Epithelial cell of esophagus (primary cell): ENCODE results near the gene TOX3.

Experiments used
- DNase-seq: peaks from one replicate; pipeline ENCODE4 v3.0.0; 2010; ENCODE audit warnings: low read depth
- H3K4me3 ChIP-seq: 2 replicates; pipeline ENCODE4 v1.5.1; 2011; ENCODE audit warnings: mild to moderate bottlenecking, low read length, control low read depth
- CTCF ChIP-seq: IDR thresholded peaks from 2 replicates; pipeline ENCODE4 v1.5.1; 2011; ENCODE audit warnings: low read depth, mild to moderate bottlenecking, low read length, control low read depth, inconsistent platforms; ENCODE audit not compliant: insufficient read depth; ENCODE audit errors: missing control alignments

The TOX3 gene

GRCh38 chr16:52469091-52469490 lies 77.9 kb downstream of the TOX3 start:
- no peak for DNase-seq
- TF ChIP-seq CTCF, result no peak
- H3K4me3 ChIP-seq, result no peak overlapping the region

GRCh38 chr16:52467753-52468152 lies 79.2 kb downstream of the TOX3 start:
- no peak for DNase-seq
- TF ChIP-seq CTCF, result no peak
- H3K4me3 ChIP-seq, result no peak overlapping the region

GRCh38 chr16:52466994-52467393 lies 79.9 kb downstream of the TOX3 start:
- no peak for DNase-seq
- no peak overlapping the region for H3K4me3 ChIP-seq
- no peak for TF ChIP-seq CTCF

GRCh38 chr16:52465711-52466267 lies 81.2 kb downstream of the TOX3 start:
- H3K4me3 ChIP-seq, result no peak overlapping the region
- no peak for TF ChIP-seq CTCF
- DNase-seq, result no peak

GRCh38 chr16:52463904-52464303 lies 83.0 kb downstream of the TOX3 start:
- H3K4me3 ChIP-seq, result no peak overlapping the region
- no peak for DNase-seq
- no peak for TF ChIP-seq CTCF

GRCh38 chr16:52462816-52463215 lies 84.1 kb downstream of the TOX3 start:
- no peak for TF ChIP-seq CTCF

GRCh38 chr16:52460639-52461178 lies 86.2 kb downstream of the TOX3 start:
- no peak for TF ChIP-seq CTCF
- no peak overlapping the region for H3K4me3 ChIP-seq
- DNase-seq, result no peak

More at GRCh38 chr16:52462816-52463215, 84.1 kb downstream of the TOX3 start:
- no peak for DNase-seq
- H3K4me3 ChIP-seq, result no peak overlapping the region
